Right lobe of liver (tissue), 6 donors: ENCODE results near the gene KRTAP4-3. TPM values are rescaled to one million over a fixed set of nuclear protein-coding genes. Genes with fewer than 3 reads are reported as not detected.
"Not testable (repeated sequence)": the region's sequence is repeated elsewhere in the genome, so short reads cannot be mapped to it uniquely, and the experiment has no call there.

Experiments used
- ATAC-seq, 4 donors: fragments of 200-7000 bp; cut with Tn5 transposase; one replicate each; pipeline ENCODE4 v1.9.1; 2020; ENCODE audit warnings: mild to moderate bottlenecking in 4 of 4, moderate library complexity in 4 of 4
- DNase-seq, 3 donors: peaks; one replicate each; pipeline ENCODE4 v3.0.0-alpha.2; 2020
- H3K27ac ChIP-seq, 3 donors: fragments of 200-600 bp; one replicate each; pipeline ENCODE4 v1.8.0; 2022
- H3K27me3 ChIP-seq, 2 donors: fragments of 200-600 bp; one replicate each; pipeline ENCODE4 v1.8.0; 2022
- H3K36me3 ChIP-seq, 4 donors: fragments of 200-600 bp; sonication (generic) in 1 of 4; one replicate each; pipeline versions ENCODE4 v1.5.1 to v1.8.0; 2017 to 2022; ENCODE audit warnings: control low read depth in 1 of 4
- H3K4me1 ChIP-seq, 4 donors: fragments of 200-600 bp; sonication (generic) in 1 of 4; one replicate each; pipeline versions ENCODE4 v1.5.1 to v1.8.0; 2017 to 2022; ENCODE audit warnings: control low read depth in 1 of 4
- H3K4me3 ChIP-seq, 3 donors: fragments of 200-600 bp; one replicate each; pipeline ENCODE4 v1.8.0; 2022
- H3K9me3 ChIP-seq, 4 donors: fragments of 200-600 bp; sonication (generic) in 1 of 4; one replicate each; pipeline versions ENCODE4 v1.5.1 to v1.8.0; 2017 to 2022; ENCODE audit warnings: control low read depth in 1 of 4
- CTCF ChIP-seq, 4 donors: fragments of 200-600 bp in 3 of 4; fragments of 450-650 bp in 1 of 4; IDR thresholded peaks; one replicate each; pipeline versions ENCODE4 v1.5.1 to v1.8.0; 2016 to 2022; ENCODE audit warnings: antibody characterized with exemption in 4 of 4, mild to moderate bottlenecking in 2 of 4
- POLR2A ChIP-seq: fragments of 450-650 bp; IDR thresholded peaks from one replicate; pipeline ENCODE4 v1.6.1; 2017; ENCODE audit warnings: antibody characterized with exemption, mild to moderate bottlenecking
- WGBS: methylation state at CpG from one replicate; pipeline ENCODE4 v1.1.6; 2018; ENCODE audit warnings: low coverage, low lambda C conversion rate; ENCODE audit not compliant: insufficient coverage; ENCODE audit errors: missing lambda C conversion rate; 5-methylcytosine and 5-hydroxymethylcytosine counted together
- intact Hi-C, 2 donors: fragments of 100-400 bp; cut with DNase I; formaldehyde crosslinking; loops; one replicate each; pipeline versions ENCODE4 v1.11.2 to v1.14.1; 2022
- total RNA-seq, 6 experiments: library from RNA; depleted of rRNA in 2 of 6; stranded (reverse); fragments of >200 nt in 2 of 6; fragmentation: NEBNext Ultra II Directional in 3 of 6; extraction: Animal tissue kit (Norgen Biotek cat#: 25700) in 3 of 6; gene quantifications; one replicate each; pipeline versions ENCODE4 v1.1.0 to v1.2.4, GENCODE V29; 2016 to 2023
- donor health status: DM: no; HTN: yes; CAD: no.
- donor health status: DM: no; HTN: no; CAD: no.
- donor health status: DM: no; HTN: no; CAD: no.
- donor health status: DM: no; HTN: yes; CAD: no.
- donor health status: DM: no; HTN: yes; CAD: no.

KRTAP4-3 gene
- total RNA-seq, 6 experiments from 2014 or later = not detected

DNA sequence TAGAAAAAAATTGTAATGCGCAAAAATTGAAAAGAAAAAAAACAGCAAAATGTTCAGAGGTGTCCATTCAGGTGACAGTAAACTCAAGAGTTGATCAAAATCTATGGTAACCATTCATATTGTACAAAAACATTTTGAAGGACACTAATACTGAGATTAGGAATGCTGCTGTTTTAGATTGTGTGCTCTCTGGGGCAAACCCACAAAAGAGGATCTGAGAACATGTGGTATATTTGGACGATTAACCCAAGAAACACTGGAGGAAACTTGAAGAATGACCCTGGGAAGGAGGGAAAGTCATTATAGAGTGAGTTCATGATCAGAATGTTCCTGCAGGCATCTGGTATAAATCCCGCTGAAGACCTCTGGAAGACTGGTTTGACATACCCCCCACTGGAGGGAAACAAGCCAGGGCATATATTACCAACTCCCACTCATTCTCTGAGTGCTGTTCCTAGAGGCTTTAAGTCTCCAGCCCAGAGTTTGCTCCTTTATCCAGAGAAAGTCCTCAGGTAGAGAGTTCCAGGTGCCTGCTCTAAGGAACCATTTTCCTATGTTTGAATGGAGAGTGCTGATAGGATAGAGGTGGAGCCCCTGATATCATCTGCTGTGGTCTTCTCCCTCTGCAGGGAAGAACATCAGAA is 8.8 kb upstream of the KRTAP4-3 start:
- Histone ChIP-seq H3K27me3 (no peaks in the 10 kb centered on the region), H3K4me3 (no peak overlapping the region), H3K27ac (no peak overlapping the region), H3K9me3 (no peaks in the 10 kb centered on the region), H3K36me3 (no peaks in the 10 kb centered on the region), H3K4me1 (no peaks in the 10 kb centered on the region)
- ATAC-seq (no peak), DNase-seq (no peak)
- WGBS = 58% methylated on average over 3 of the region's 3 CpGs
- intact Hi-C loops = no loop called here
- no peak for TF ChIP-seq POLR2A
- TF ChIP-seq CTCF (IDR thresholded peaks at IDR 0.05) = no peak

- no peak overlapping the region for H3K27ac ChIP-seq
- no peaks in the 10 kb centered on the region for H3K27me3 ChIP-seq
- intact Hi-C loops = no loop called here
- DNase-seq = no peak
- no peak overlapping the region for H3K4me3 ChIP-seq
- no peaks in the 10 kb centered on the region for H3K36me3 ChIP-seq
- WGBS = 50% methylated on average over 2 of the region's 2 CpGs
- no peak for TF ChIP-seq CTCF (IDR thresholded peaks at IDR 0.05)
- TF ChIP-seq POLR2A = no peak
- no peak for ATAC-seq
- no peaks in the 10 kb centered on the region for H3K4me1 ChIP-seq
- no peaks in the 10 kb centered on the region for H3K9me3 ChIP-seq
Observed at GRCh38 chr17:41171886-41172285, 3.9 kb upstream of the KRTAP4-3 start.

DNA sequence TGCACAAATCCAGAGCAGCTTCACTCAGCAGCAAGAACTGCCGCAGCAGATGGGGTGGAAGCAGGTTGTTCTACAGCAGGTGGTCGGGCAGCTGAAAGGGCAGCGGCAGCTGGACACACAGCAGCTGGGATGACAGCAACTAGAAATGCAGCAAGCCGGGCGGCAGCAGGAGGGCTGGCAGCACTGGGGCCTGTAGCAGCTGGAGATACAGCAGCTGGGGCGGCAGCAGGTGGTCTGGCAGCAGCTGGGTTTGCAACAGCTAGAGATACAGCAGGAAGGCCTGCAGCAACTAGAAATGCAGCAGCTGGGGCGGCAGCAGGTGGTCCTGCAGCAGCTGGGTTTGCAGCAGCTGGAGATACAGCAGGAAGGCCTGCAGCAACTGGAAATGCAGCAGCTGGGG is 460 bp downstream of the KRTAP4-3 start:
- Histone ChIP-seq H3K9me3 (no peaks in the 10 kb centered on the region), H3K27me3 (no peaks in the 10 kb centered on the region), H3K4me1 (no peaks in the 10 kb centered on the region), H3K27ac (no peak overlapping the region), H3K36me3 (no peaks in the 10 kb centered on the region), H3K4me3 (no peak overlapping the region)
- intact Hi-C loops = no loop called here
- ATAC-seq = no peak
- TF ChIP-seq CTCF (IDR thresholded peaks at IDR 0.05) (no peak), POLR2A (no peak)
- no peak for DNase-seq
- 82% methylated on average over 4 of the region's 7 CpGs for WGBS

DNA sequence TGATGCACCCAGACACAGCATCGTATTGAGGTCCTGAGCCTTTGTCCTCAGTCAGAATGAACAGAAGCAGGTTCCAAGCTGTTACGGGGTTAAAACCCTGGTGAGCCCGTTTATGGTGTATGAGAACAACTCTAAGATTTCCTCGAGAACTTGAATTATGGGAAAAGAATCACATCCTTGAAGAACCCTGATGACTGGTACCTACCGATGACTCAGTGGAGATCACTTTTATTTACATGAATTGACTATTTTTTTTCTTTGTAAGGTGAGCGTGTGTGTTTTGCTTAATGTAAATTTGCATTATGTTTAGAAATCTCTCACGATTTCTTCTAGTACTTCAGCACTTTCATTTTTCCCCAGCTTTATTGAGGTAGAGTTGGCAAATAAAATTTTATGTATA is 4.2 kb downstream of the KRTAP4-3 start:
- TF ChIP-seq POLR2A = no peak
- no peak for TF ChIP-seq CTCF (IDR thresholded peaks at IDR 0.05)
- WGBS = 53% methylated on average over 6 of the region's 7 CpGs
- no peaks in the 10 kb centered on the region for H3K9me3 ChIP-seq
- no peak overlapping the region for H3K27ac ChIP-seq
- no peaks in the 10 kb centered on the region for H3K36me3 ChIP-seq
- intact Hi-C loops = no loop called here
- ATAC-seq (no peak), DNase-seq (no peak)
- no peak overlapping the region for H3K4me3 ChIP-seq
- no peaks in the 10 kb centered on the region for H3K27me3 ChIP-seq
- H3K4me1 ChIP-seq = no peaks in the 10 kb centered on the region

DNA sequence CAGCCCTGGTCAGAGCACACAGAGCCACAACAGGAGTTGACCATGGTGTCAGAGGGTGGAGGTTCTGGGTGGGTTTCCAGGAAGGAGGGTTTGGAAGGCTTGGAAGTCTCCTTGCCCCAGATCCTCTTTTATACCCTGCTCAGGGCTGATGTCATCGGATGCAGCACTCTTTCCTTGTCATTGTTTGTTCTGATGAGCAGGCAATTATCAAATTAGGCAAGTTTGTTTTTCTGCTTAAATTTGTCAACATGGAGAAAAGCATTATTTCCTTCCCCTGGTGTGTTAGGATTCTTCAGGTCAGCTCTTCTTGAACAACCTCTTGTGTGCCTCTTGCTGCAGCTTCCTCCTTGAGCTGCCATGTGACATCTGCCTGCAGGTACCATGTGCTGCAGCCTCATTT is 7.4 kb downstream of the KRTAP4-3 start, which contains the start of gene KRTAP4-4:
Gene KRTAP4-4 (minus strand): TSS at position 101 of the 400 bp plus-strand sequence. CDS start 57 bp downstream, at position 44.
- DNase-seq (no peak), ATAC-seq (no peak)
- Histone ChIP-seq H3K27ac (no peak within 1 kb of the TSS), H3K27me3 (no peaks in the 10 kb centered on the region), H3K4me1 (no peaks in the 10 kb centered on the region), H3K9me3 (no peaks in the 10 kb centered on the region), H3K4me3 (no peak within 1 kb of the TSS), H3K36me3 (no peaks in the 10 kb centered on the region)
- WGBS = no CpG with 5 or more reads among the region's 1 CpG
- intact Hi-C loops = no loop called here
- TF ChIP-seq CTCF (IDR thresholded peaks at IDR 0.05) (no peak), POLR2A (no peak)

DNA sequence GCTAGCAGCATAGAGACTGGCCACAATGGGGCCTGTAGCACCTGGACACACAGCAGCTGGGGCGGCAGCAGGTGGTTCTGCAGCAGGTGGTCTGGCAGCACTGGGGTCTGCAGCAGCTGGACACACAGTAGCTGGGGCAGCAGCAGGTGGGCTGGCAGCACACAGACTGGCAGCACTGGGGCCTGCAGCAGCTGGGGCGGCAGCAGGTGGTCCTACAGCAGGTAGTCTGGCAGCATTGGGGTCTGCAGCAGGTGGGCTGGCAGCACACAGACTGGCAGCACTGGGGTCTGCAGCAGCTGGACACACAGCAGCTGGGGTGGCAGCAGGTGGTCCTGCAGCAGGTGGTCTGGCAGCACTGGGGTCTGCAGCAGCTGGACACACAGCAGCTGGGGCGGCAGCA is 7.8 kb downstream of the KRTAP4-3 start:
- ATAC-seq, intact Hi-C loops: not testable (repeated sequence)
- no CpG with 5 or more reads among the region's 3 CpGs for WGBS

More for the DNA sequence above, 7.8 kb downstream of the KRTAP4-3 start:
- not testable (repeated sequence) for H3K36me3 ChIP-seq, H3K4me3 ChIP-seq, H3K27me3 ChIP-seq, DNase-seq, H3K9me3 ChIP-seq, H3K4me1 ChIP-seq, H3K27ac ChIP-seq
